NCI-H2196 (cell line): ENCODE data around the gene ALDH4A1.

ENCODE experiments used
- DNase-seq: peaks from one replicate; lab custom pipeline; 2025; ENCODE audit not compliant: unreplicated experiment; lab: John Stamatoyannopoulos, UW

ALDH4A1 gene

GRCh38 chr1:18922848-18923755 is 20.7 kb upstream of the ALDH4A1 start:
- DNase-seq, result peak; percentile 10

- DNase-seq, result peak; percentile 47
Observed at GRCh38 chr1:18922319-18922726, 20.0 kb upstream of the ALDH4A1 start.

- DNase-seq, result no peak
Observed at GRCh38 chr1:18921516-18922251, 19.3 kb upstream of the ALDH4A1 start.

GRCh38 chr1:18920931-18921330 is 18.6 kb upstream of the ALDH4A1 start:
- no peak for DNase-seq

- DNase-seq, result no peak
Observed at GRCh38 chr1:18919956-18920355, 17.6 kb upstream of the ALDH4A1 start.

GRCh38 chr1:18919197-18919905 is 17.0 kb upstream of the ALDH4A1 start:
- no peak for DNase-seq

GRCh38 chr1:18918417-18918816 is 16.1 kb upstream of the ALDH4A1 start:
- no peak for DNase-seq

- no peak for DNase-seq
Observed at GRCh38 chr1:18917071-18917799, 14.9 kb upstream of the ALDH4A1 start.

GRCh38 chr1:18915341-18915740 is 13.0 kb upstream of the ALDH4A1 start:
- no peak for DNase-seq

- DNase-seq, result peak; percentile 12
Observed at GRCh38 chr1:18913065-18913835, 10.9 kb upstream of the ALDH4A1 start.

- no peak for DNase-seq
Observed at GRCh38 chr1:18912550-18912949, 10.2 kb upstream of the ALDH4A1 start.

GRCh38 chr1:18908911-18909771 is 6.8 kb upstream of the ALDH4A1 start:
- DNase-seq, result no peak

- no peak for DNase-seq
Observed at GRCh38 chr1:18907917-18908845, 5.8 kb upstream of the ALDH4A1 start.

- peak; percentile 30 for DNase-seq
Observed at GRCh38 chr1:18907021-18907916, 4.9 kb upstream of the ALDH4A1 start.

GRCh38 chr1:18903291-18903756 is 969 bp upstream of the ALDH4A1 start:
- no peak for DNase-seq

GRCh38 chr1:18901952-18902522 is 318 bp downstream of the ALDH4A1 start:
- no peak for DNase-seq
